ENCODE data around the gene PLSCR5. TPM values are rescaled to one million over a fixed set of nuclear protein-coding genes. Genes with fewer than 3 reads are reported as not detected.

The PLSCR5 gene
- total RNA-seq, 1 experiment from 2014 or later: not detected

DNA sequence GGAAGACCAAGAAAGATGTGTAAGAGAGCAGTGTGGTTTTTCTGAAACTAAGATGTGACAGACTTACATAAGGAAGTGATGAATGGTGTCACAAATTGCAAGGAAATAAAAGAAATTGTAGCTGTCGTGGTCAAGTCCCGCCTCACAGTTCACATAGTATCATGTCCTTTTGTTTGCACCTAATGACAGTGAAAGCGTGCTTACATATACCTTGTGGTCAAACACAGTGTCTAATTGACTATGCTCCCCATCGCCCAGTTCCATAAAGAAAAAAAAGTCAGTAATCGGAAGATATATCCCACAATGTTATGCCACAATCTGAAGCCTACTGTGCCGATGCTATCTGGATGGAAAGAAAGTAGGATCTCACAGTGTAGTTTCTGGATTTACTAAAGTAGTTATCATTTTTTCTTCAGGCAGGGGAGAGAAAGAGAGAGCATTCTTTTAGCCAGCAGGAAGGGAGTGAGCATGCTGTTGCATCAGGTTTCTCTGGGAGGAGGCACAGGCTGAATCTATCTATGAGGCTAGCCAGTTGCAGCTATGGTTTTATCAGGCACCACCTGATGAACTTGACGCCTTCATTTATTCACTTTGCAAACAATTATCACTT lies 50.9 kb downstream of the PLSCR5 start:
- Histone ChIP-seq H3K36me3 (ENCODE audit: low read depth) (no peaks in the 10 kb centered on the region), H3K27ac (no peak overlapping the region), H3K4me1 (replicated peaks; ENCODE audit: insufficient read depth) (no peaks in the 10 kb centered on the region), H3K27me3 (ENCODE audit: insufficient read depth, low read depth) (no peaks in the 10 kb centered on the region), H3K4me3 (no peak overlapping the region), H3K9me3 (ENCODE audit: insufficient read depth, low read depth) (no peaks in the 10 kb centered on the region), H4K20me1 (ENCODE audit: insufficient read depth) (no peaks in the 10 kb centered on the region), H3F3A (ENCODE audit: insufficient read depth, low read depth) (no peaks in the 10 kb centered on the region), H3K4me2 (no peak overlapping the region), H3K9me2 (ENCODE audit: insufficient read depth) (no peaks in the 10 kb centered on the region), H2AFZ (no peak overlapping the region), H3K79me2 (ENCODE audit: low read depth) (no peaks in the 10 kb centered on the region)
- CTCF ChIA-PET: no interaction called here
- no TSS peak for BruUV-seq (replicated peaks)
- POLR2A ChIA-PET (ENCODE audit: unreplicated experiment): interaction anchor here (0.6 kb wide), 1 partner anchor 818 kb away, joined by 6 read pairs; no protein-coding TSS in a partner anchor
- DNase-seq: no peak
- TF ChIP-seq, protein P1, sequence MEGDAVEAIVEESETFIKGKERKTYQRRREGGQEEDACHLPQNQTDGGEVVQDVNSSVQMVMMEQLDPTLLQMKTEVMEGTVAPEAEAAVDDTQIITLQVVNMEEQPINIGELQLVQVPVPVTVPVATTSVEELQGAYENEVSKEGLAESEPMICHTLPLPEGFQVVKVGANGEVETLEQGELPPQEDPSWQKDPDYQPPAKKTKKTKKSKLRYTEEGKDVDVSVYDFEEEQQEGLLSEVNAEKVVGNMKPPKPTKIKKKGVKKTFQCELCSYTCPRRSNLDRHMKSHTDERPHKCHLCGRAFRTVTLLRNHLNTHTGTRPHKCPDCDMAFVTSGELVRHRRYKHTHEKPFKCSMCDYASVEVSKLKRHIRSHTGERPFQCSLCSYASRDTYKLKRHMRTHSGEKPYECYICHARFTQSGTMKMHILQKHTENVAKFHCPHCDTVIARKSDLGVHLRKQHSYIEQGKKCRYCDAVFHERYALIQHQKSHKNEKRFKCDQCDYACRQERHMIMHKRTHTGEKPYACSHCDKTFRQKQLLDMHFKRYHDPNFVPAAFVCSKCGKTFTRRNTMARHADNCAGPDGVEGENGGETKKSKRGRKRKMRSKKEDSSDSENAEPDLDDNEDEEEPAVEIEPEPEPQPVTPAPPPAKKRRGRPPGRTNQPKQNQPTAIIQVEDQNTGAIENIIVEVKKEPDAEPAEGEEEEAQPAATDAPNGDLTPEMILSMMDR (conservative IDR thresholded peaks at IDR 0.05): no peak
- TF ChIP-seq EZH2 (IDR thresholded peaks at IDR 0.05; ENCODE audit: low read depth): no peak
- intact Hi-C loops (cut with micrococcal nuclease; ENCODE audit: unreplicated experiment): no loop called here

DNA sequence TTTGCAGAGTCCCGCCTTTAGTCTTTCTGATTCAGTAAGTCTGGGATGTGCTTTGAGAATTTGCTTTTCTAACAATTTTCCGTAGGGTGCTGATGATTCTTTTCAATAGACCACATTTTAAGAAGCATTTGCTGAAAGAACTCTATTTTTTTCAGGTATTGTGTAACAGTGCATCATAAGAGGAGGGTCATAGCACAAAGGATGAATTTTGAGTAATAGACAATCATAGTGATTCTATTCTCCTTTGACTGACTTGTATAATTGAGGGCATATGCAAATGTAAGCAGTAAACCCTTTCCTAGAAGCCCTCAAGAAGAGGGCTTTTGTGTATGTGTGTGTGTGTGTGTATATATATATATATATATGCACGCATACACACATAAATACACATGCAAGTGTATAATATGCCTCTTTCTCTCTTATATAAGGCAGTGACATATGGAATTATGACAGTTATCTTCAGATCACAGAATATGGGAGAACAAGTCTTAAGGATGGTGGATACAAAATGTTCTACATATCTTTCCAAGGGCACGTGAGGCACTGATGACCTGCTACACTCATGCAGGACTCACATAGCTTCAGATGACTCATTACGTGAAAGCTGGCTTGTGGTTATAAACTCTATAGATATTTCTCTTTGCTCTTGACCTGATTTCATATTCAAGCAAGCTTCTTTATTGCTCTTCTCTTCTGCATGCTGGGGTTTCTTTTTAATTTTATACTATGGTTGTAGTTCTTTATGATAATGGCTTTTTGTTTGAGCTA lies 54.2 kb downstream of the PLSCR5 start:
- Histone ChIP-seq H3K4me2 (no peak overlapping the region), H3K27ac (no peak overlapping the region)
- POLR2A ChIA-PET (ENCODE audit: unreplicated experiment): no interaction called here

DNA sequence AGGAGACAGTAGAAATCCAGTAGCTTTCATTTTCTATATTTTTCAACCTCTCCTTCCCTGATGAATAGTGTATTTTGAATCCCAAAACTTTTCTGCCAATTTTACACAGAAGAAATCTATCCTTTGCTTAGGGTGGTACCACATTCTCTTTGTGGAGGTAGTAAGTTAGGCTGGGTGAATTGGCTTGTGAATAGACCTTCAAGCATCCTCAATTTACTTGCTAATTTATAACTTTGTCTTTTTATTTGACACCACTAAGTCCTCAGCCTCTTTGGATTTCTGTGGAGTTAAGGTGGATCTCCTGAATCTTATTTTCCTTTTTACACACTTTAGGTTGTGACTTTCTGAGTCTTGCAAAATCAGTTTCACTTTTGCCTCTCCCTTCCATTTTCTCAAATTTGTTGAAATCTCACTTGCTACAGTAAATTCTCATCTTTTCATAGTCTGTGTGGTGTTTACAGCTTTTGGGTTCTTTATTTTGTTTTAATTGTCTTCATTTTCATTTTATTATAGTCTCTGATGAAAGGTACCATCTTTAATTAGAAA lies 55.0 kb downstream of the PLSCR5 start:
- POLR2A ChIA-PET (ENCODE audit: unreplicated experiment): interaction anchor here (0.5 kb wide), 1 partner anchor 43 kb away, joined by 3 read pairs; no protein-coding TSS in a partner anchor

More for the DNA sequence above, 54.2 kb downstream of the PLSCR5 start:
- no peaks in the 10 kb centered on the region for H3K27me3 ChIP-seq (ENCODE audit: insufficient read depth, low read depth)
- BruUV-seq (replicated peaks): no TSS peak
- TF ChIP-seq, protein P1 (conservative IDR thresholded peaks at IDR 0.05): no peak
- TF ChIP-seq EZH2 (IDR thresholded peaks at IDR 0.05; ENCODE audit: low read depth): no peak
- H4K20me1 ChIP-seq (ENCODE audit: insufficient read depth): no peaks in the 10 kb centered on the region
- intact Hi-C loops (cut with micrococcal nuclease; ENCODE audit: unreplicated experiment): no loop called here
- H3K4me1 ChIP-seq (replicated peaks; ENCODE audit: insufficient read depth): no peaks in the 10 kb centered on the region
- no peak overlapping the region for H3K4me3 ChIP-seq
- peak; percentile 7 to 59 for DNase-seq
- H3K79me2 ChIP-seq (ENCODE audit: low read depth): no peaks in the 10 kb centered on the region
- no peaks in the 10 kb centered on the region for H3K9me3 ChIP-seq (ENCODE audit: insufficient read depth, low read depth)
- H3K36me3 ChIP-seq (ENCODE audit: low read depth): no peaks in the 10 kb centered on the region
- H3F3A ChIP-seq (ENCODE audit: insufficient read depth, low read depth): no peaks in the 10 kb centered on the region
- H3K9me2 ChIP-seq (ENCODE audit: insufficient read depth): no peaks in the 10 kb centered on the region
- CTCF ChIA-PET: interaction anchor here (0.7 kb wide), 3 partner anchors 41 to 167 kb away, joined by 4 to 8 read pairs (median 6); no protein-coding TSS in a partner anchor
- no peak overlapping the region for H2AFZ ChIP-seq

More for the DNA sequence above, 55.0 kb downstream of the PLSCR5 start:
- Histone ChIP-seq H3K4me1 (replicated peaks; ENCODE audit: insufficient read depth) (peaks cover 2% of the 10 kb centered on the region), H3K4me2 (no peak overlapping the region), H3K36me3 (ENCODE audit: low read depth) (no peaks in the 10 kb centered on the region), H4K20me1 (ENCODE audit: insufficient read depth) (no peaks in the 10 kb centered on the region), H3K9me3 (ENCODE audit: insufficient read depth, low read depth) (no peaks in the 10 kb centered on the region), H3K4me3 (no peak overlapping the region), H3K27me3 (ENCODE audit: insufficient read depth, low read depth) (no peaks in the 10 kb centered on the region), H2AFZ (peak overlapping the region; percentile 26; the same call in 1 of the 2 replicates), H3F3A (ENCODE audit: insufficient read depth, low read depth) (no peaks in the 10 kb centered on the region), H3K27ac (no peak overlapping the region), H3K79me2 (ENCODE audit: low read depth) (no peaks in the 10 kb centered on the region), H3K9me2 (ENCODE audit: insufficient read depth) (no peaks in the 10 kb centered on the region)
- CTCF ChIA-PET: no interaction called here
- no TSS peak for BruUV-seq (replicated peaks)
- TF ChIP-seq, protein P1 (conservative IDR thresholded peaks at IDR 0.05): no peak
- TF ChIP-seq EZH2 (IDR thresholded peaks at IDR 0.05; ENCODE audit: low read depth): no peak
- intact Hi-C loops (cut with micrococcal nuclease; ENCODE audit: unreplicated experiment): no loop called here
- no peak for DNase-seq
